HG03103 (cell line): Measurements from ENCODE around the gene RAB33A.

Experiments
- ATAC-seq: cut with Tn5 transposase; IDR thresholded peaks from one replicate; pipeline ENCODE4 v1.9.1; 2021; ENCODE audit warnings: low read depth; ENCODE audit not compliant: unreplicated experiment

The RAB33A gene

GRCh38 chrX:130171446-130172126 lies at the start of gene RAB33A:
RAB33A (plus strand) TSS chrX:130171962; CDS start chrX:130172063, 101 bp downstream.
- no peak for ATAC-seq

GRCh38 chrX:130124577-130124976 lies 47.2 kb upstream of the RAB33A start:
- no peak for ATAC-seq

GRCh38 chrX:130125091-130125874 lies 46.5 kb upstream of the RAB33A start:
- ATAC-seq, result no peak

- ATAC-seq, result no peak
Measured at GRCh38 chrX:130130990-130131389, 40.8 kb upstream of the RAB33A start.

GRCh38 chrX:130136496-130136895 lies 35.3 kb upstream of the RAB33A start:
- no peak for ATAC-seq

- no peak for ATAC-seq
Measured at GRCh38 chrX:130136961-130137360, 34.8 kb upstream of the RAB33A start.

- ATAC-seq, result no peak
Measured at GRCh38 chrX:130139474-130140201, 32.1 kb upstream of the RAB33A start.

GRCh38 chrX:130144509-130144908 lies 27.3 kb upstream of the RAB33A start:
- ATAC-seq, result no peak

- ATAC-seq, result no peak
Measured at GRCh38 chrX:130145123-130145522, 26.6 kb upstream of the RAB33A start.

GRCh38 chrX:130147631-130148030 lies 24.1 kb upstream of the RAB33A start:
- no peak for ATAC-seq

- no peak for ATAC-seq
Measured at GRCh38 chrX:130155564-130155963, 16.2 kb upstream of the RAB33A start.

- no peak for ATAC-seq
Measured at GRCh38 chrX:130158311-130158710, 13.5 kb upstream of the RAB33A start.

GRCh38 chrX:130159776-130160175 lies 12.0 kb upstream of the RAB33A start:
- ATAC-seq, result no peak

GRCh38 chrX:130162094-130162735 lies 9.5 kb upstream of the RAB33A start:
- no peak for ATAC-seq

GRCh38 chrX:130163398-130163797 lies 8.4 kb upstream of the RAB33A start:
- ATAC-seq, result no peak

GRCh38 chrX:130165181-130165702 lies 6.5 kb upstream of the RAB33A start:
- peak; percentile 5 for ATAC-seq

- peak; percentile 86 for ATAC-seq
Measured at GRCh38 chrX:130165703-130166502, 5.9 kb upstream of the RAB33A start, which contains the start of gene AIFM1. AIFM1 (minus strand) TSS chrX:130165841; CDS start chrX:130165656, 185 bp downstream.

- ATAC-seq, result no peak
Measured at GRCh38 chrX:130166503-130166777, 5.3 kb upstream of the RAB33A start.

- no peak for ATAC-seq
Measured at GRCh38 chrX:130167040-130167439, 4.7 kb upstream of the RAB33A start.
